Measurements from ENCODE around the gene HIBADH.

Gene HIBADH

GRCh38 chr7:27635728-27636127 is 27.0 kb downstream of the HIBADH start:
- Histone ChIP-seq H3K27me3 (ENCODE audit: control insufficient read depth, insufficient read depth, low read length) (no peaks in the 10 kb centered on the region), H3K9me3 (ENCODE audit: control insufficient read depth, insufficient read depth, low read length) (no peaks in the 10 kb centered on the region)

DNA sequence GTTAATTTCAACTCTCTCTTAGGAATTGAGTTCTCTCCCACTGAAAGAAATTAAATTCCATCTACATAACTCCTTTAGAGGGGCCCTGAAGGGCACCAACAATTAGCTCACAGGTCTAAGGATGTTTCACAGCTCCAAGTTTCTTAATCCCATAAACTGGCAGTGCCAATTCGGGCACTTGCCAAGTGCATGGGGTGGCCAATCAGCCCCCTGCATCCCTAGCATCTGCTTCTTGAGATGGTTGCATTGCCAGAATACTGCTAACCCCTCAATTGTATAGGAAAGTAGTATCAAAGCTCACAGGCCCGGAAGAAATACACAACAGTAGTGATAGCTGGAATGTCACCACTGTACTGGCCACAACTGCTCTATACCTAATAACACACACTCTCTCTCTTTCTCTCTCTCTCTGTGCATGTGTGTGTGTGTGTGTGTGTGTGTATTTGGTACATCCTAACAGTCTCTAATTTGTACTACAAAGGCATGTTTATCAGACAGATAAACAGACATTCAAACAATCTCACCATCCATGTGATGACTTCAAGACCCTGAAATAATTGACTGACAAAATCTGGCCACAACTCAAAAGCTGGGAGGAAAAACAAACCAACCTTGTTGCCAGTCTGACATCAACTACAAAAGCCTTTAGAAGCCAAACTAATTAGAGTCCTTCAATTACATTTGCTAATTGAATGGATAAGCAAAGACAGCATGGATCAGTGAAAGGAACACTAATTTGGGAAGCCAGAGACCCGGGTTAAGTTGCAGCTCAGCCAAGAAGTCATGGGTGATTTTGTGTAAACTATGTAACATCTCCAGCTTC is 27.8 kb downstream of the HIBADH start:
- Histone ChIP-seq H3K27me3 (ENCODE audit: control insufficient read depth, insufficient read depth, low read length) (no peaks in the 10 kb centered on the region), H3K27ac (ENCODE audit: low read depth, low read length) (no peak overlapping the region), H3K9me3 (ENCODE audit: control insufficient read depth, insufficient read depth, low read length) (no peaks in the 10 kb centered on the region), H3K9ac (ENCODE audit: low read depth, low read length) (no peak overlapping the region), H3K4me3 (ENCODE audit: low read depth, low read length) (no peak overlapping the region), H3K36me3 (ENCODE audit: control insufficient read depth, insufficient read depth, low read length) (peaks cover 10% of the 10 kb centered on the region; the same call in 1 of the 2 replicates), H3K4me1 (ENCODE audit: control insufficient read depth, insufficient read depth, low read length) (peaks cover 22% of the 10 kb centered on the region)

More at GRCh38 chr7:27635728-27636127, 27.0 kb downstream of the HIBADH start:
- Histone ChIP-seq H3K9ac (ENCODE audit: low read depth, low read length) (no peak overlapping the region), H3K4me1 (ENCODE audit: control insufficient read depth, insufficient read depth, low read length) (peaks cover 22% of the 10 kb centered on the region), H3K4me3 (ENCODE audit: low read depth, low read length) (no peak overlapping the region), H3K36me3 (ENCODE audit: control insufficient read depth, insufficient read depth, low read length) (peaks cover 5% of the 10 kb centered on the region; the same call in 1 of the 2 replicates), H3K27ac (ENCODE audit: low read depth, low read length) (no peak overlapping the region)

DNA sequence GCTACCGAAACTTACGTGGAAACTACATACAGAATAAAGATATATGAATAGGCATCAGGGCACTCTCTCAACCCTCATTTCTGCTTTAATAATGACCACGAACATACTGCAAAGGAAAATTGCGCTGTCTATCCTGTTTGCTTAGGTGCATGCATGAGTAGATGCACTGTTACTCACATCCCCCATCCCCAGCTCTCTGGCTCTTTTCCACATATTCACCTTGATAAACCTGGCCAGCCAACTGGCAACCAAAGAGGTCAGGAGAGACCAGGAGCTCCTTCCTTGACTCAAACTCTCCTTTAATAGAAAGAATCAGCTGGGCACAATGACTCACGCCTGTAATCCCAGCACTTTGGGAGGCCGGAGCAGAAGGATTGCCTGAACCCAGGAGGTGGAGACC is 29.6 kb downstream of the HIBADH start:
- no peaks in the 10 kb centered on the region for H3K27me3 ChIP-seq (ENCODE audit: control insufficient read depth, insufficient read depth, low read length)
- no peak overlapping the region for H3K9ac ChIP-seq (ENCODE audit: low read depth, low read length)
- H3K9me3 ChIP-seq (ENCODE audit: control insufficient read depth, insufficient read depth, low read length): no peaks in the 10 kb centered on the region
- H3K36me3 ChIP-seq (ENCODE audit: control insufficient read depth, insufficient read depth, low read length): peaks cover 22% of the 10 kb centered on the region
- H3K4me3 ChIP-seq (ENCODE audit: low read depth, low read length): no peak overlapping the region
- H3K4me1 ChIP-seq (ENCODE audit: control insufficient read depth, insufficient read depth, low read length): peaks cover 22% of the 10 kb centered on the region
- no peak overlapping the region for H3K27ac ChIP-seq (ENCODE audit: low read depth, low read length)

- no peaks in the 10 kb centered on the region for H3K27me3 ChIP-seq (ENCODE audit: control insufficient read depth, insufficient read depth, low read length)
- H3K27ac ChIP-seq (ENCODE audit: low read depth, low read length): no peak overlapping the region
- peaks cover 9% of the 10 kb centered on the region for H3K4me1 ChIP-seq (ENCODE audit: control insufficient read depth, insufficient read depth, low read length)
- no peaks in the 10 kb centered on the region for H3K9me3 ChIP-seq (ENCODE audit: control insufficient read depth, insufficient read depth, low read length)
- H3K36me3 ChIP-seq (ENCODE audit: control insufficient read depth, insufficient read depth, low read length): peaks cover 25% of the 10 kb centered on the region
- H3K9ac ChIP-seq (ENCODE audit: low read depth, low read length): no peak overlapping the region
- H3K4me3 ChIP-seq (ENCODE audit: low read depth, low read length): no peak overlapping the region
Measured at GRCh38 chr7:27631391-27631790, 31.3 kb downstream of the HIBADH start.

DNA sequence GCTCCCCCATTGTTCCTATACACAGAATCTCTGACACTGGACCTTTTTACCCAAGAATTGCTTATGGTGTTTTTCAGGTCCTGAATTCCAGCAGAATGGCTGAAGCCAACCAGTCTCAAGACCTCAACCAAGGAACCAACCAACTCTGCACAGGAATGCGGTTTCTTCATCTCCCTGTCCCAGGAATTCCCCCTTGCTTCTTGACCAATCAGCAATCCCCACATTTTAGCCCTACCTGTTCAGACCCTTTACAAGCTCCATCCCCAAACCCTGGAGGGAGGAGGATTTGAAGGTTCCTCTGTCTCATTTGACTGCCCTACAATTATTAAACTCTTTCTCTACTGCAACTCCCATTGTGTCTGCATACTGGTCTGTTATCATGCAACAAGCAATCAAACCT is 35.5 kb downstream of the HIBADH start:
- H3K9ac ChIP-seq (ENCODE audit: low read depth, low read length): no peak overlapping the region
- peaks cover 25% of the 10 kb centered on the region for H3K36me3 ChIP-seq (ENCODE audit: control insufficient read depth, insufficient read depth, low read length)
- no peaks in the 10 kb centered on the region for H3K9me3 ChIP-seq (ENCODE audit: control insufficient read depth, insufficient read depth, low read length)
- no peak overlapping the region for H3K27ac ChIP-seq (ENCODE audit: low read depth, low read length)
- no peaks in the 10 kb centered on the region for H3K4me1 ChIP-seq (ENCODE audit: control insufficient read depth, insufficient read depth, low read length)
- no peak overlapping the region for H3K4me3 ChIP-seq (ENCODE audit: low read depth, low read length)
- no peaks in the 10 kb centered on the region for H3K27me3 ChIP-seq (ENCODE audit: control insufficient read depth, insufficient read depth, low read length)

GRCh38 chr7:27619492-27619891 is 43.2 kb downstream of the HIBADH start:
- H3K27me3 ChIP-seq (ENCODE audit: control insufficient read depth, insufficient read depth, low read length): no peaks in the 10 kb centered on the region
- H3K9ac ChIP-seq (ENCODE audit: low read depth, low read length): no peak overlapping the region
- H3K4me1 ChIP-seq (ENCODE audit: control insufficient read depth, insufficient read depth, low read length): no peaks in the 10 kb centered on the region
- H3K4me3 ChIP-seq (ENCODE audit: low read depth, low read length): no peak overlapping the region
- H3K36me3 ChIP-seq (ENCODE audit: control insufficient read depth, insufficient read depth, low read length): peaks cover 8% of the 10 kb centered on the region
- peaks cover 5% of the 10 kb centered on the region; the same call in 1 of the 2 replicates for H3K9me3 ChIP-seq (ENCODE audit: control insufficient read depth, insufficient read depth, low read length)
- H3K27ac ChIP-seq (ENCODE audit: low read depth, low read length): no peak overlapping the region

GRCh38 chr7:27617651-27618381 is 44.9 kb downstream of the HIBADH start:
- Histone ChIP-seq H3K27ac (ENCODE audit: low read depth, low read length) (no peak overlapping the region), H3K9ac (ENCODE audit: low read depth, low read length) (no peak overlapping the region), H3K27me3 (ENCODE audit: control insufficient read depth, insufficient read depth, low read length) (no peaks in the 10 kb centered on the region), H3K9me3 (ENCODE audit: control insufficient read depth, insufficient read depth, low read length) (peaks cover 5% of the 10 kb centered on the region; the same call in 1 of the 2 replicates), H3K4me3 (ENCODE audit: low read depth, low read length) (no peak overlapping the region), H3K36me3 (ENCODE audit: control insufficient read depth, insufficient read depth, low read length) (peaks cover 8% of the 10 kb centered on the region), H3K4me1 (ENCODE audit: control insufficient read depth, insufficient read depth, low read length) (no peaks in the 10 kb centered on the region)

- Histone ChIP-seq H3K9ac (ENCODE audit: low read depth, low read length) (no peak overlapping the region), H3K9me3 (ENCODE audit: control insufficient read depth, insufficient read depth, low read length) (peaks cover 5% of the 10 kb centered on the region; the same call in 1 of the 2 replicates), H3K27ac (ENCODE audit: low read depth, low read length) (no peak overlapping the region), H3K27me3 (ENCODE audit: control insufficient read depth, insufficient read depth, low read length) (no peaks in the 10 kb centered on the region), H3K4me1 (ENCODE audit: control insufficient read depth, insufficient read depth, low read length) (no peaks in the 10 kb centered on the region), H3K36me3 (ENCODE audit: control insufficient read depth, insufficient read depth, low read length) (peaks cover 8% of the 10 kb centered on the region), H3K4me3 (ENCODE audit: low read depth, low read length) (no peak overlapping the region)
Measured at GRCh38 chr7:27616914-27617548, 45.7 kb downstream of the HIBADH start.

DNA sequence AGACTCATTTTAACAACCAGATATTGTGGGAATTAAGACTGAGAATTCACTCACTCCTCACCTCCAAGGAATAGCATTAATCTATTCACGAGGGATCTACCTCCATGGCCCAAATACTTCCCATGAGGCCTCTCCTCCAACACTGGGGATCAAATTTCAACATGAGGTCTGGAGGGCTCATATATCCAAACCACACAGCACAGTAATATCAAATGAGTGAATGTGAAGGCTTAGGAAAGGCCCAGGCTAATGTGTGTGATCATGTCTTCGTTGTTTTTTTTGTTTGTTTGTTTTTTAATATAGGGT is 46.5 kb downstream of the HIBADH start:
- Histone ChIP-seq H3K9me3 (ENCODE audit: control insufficient read depth, insufficient read depth, low read length) (peaks cover 5% of the 10 kb centered on the region; the same call in 1 of the 2 replicates), H3K36me3 (ENCODE audit: control insufficient read depth, insufficient read depth, low read length) (peaks cover 8% of the 10 kb centered on the region), H3K4me3 (ENCODE audit: low read depth, low read length) (no peak overlapping the region), H3K4me1 (ENCODE audit: control insufficient read depth, insufficient read depth, low read length) (no peaks in the 10 kb centered on the region), H3K27me3 (ENCODE audit: control insufficient read depth, insufficient read depth, low read length) (no peaks in the 10 kb centered on the region), H3K9ac (ENCODE audit: low read depth, low read length) (no peak overlapping the region), H3K27ac (ENCODE audit: low read depth, low read length) (no peak overlapping the region)

GRCh38 chr7:27615420-27616185 is 47.1 kb downstream of the HIBADH start:
- Histone ChIP-seq H3K9ac (ENCODE audit: low read depth, low read length) (no peak overlapping the region), H3K9me3 (ENCODE audit: control insufficient read depth, insufficient read depth, low read length) (peaks cover 5% of the 10 kb centered on the region; the same call in 1 of the 2 replicates), H3K36me3 (ENCODE audit: control insufficient read depth, insufficient read depth, low read length) (peaks cover 8% of the 10 kb centered on the region), H3K27me3 (ENCODE audit: control insufficient read depth, insufficient read depth, low read length) (no peaks in the 10 kb centered on the region), H3K4me1 (ENCODE audit: control insufficient read depth, insufficient read depth, low read length) (no peaks in the 10 kb centered on the region), H3K4me3 (ENCODE audit: low read depth, low read length) (no peak overlapping the region), H3K27ac (ENCODE audit: low read depth, low read length) (no peak overlapping the region)
